ENCODE results near the gene TSBP1.

DNA sequence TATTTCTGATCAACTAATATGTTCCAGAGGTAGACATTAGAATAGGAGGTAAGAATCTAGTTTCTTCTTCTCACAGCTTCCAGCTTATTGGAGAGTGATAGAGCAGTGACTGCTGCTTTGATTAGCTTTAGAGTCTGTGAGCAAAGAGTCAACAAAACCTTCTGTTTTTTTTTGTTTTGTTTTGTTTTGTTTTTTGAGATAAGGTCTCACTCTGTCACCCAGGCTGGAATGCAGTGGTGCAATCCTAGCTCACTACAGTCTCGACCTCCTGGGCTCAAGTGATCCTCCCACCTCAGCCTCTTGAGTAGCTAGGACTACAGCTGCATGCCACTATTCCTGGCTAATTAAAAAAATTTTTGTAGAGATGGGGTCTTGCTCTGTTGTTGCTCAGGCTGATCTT lies 39.3 kb downstream of the TSBP1 start:
- TF ChIP-seq BHLHE40 (IDR thresholded peaks at IDR 0.05; ENCODE audit: borderline replicate concordance) (no peak), FOXA1 (IDR thresholded peaks at IDR 0.05) (no peak), SP1 (IDR thresholded peaks at IDR 0.05) (no peak), NFRKB (IDR thresholded peaks at IDR 0.05) (no peak), FOXK2 (IDR thresholded peaks at IDR 0.05) (no peak)

All from HEK293T (cell line).